Cardiac muscle cell (in vitro differentiated cells and primary cell): ENCODE results near the gene CCHCR1. TPM values are rescaled to one million over a fixed set of nuclear protein-coding genes. Genes with fewer than 3 reads are reported as not detected.

Experiments
- DNase-seq, 2 donors: peaks; one replicate each; pipeline versions ENCODE4 v3.0.0 to v3.0.0-alpha.2; 2010 to 2017; ENCODE audit warnings: low read depth in 1 of 2, low spot score in 1 of 2
- H3K27ac ChIP-seq: fragments of 200-600 bp; sonication (generic); 2 replicates; pipeline ENCODE4 v1.5.1; 2016
- H3K27me3 ChIP-seq: fragments of 200-600 bp; sonication (generic); 2 replicates; pipeline ENCODE4 v1.6.0; 2016; ENCODE audit warnings: control low read depth
- H3K36me3 ChIP-seq: fragments of 200-600 bp; sonication (generic); 2 replicates; pipeline ENCODE4 v1.5.1; 2016; ENCODE audit warnings: control low read depth
- H3K4me1 ChIP-seq: fragments of 200-600 bp; sonication (generic); 2 replicates; pipeline ENCODE4 v1.8.1; 2017; ENCODE audit warnings: low read depth, mild to moderate bottlenecking, mixed run types
- H3K4me3 ChIP-seq: fragments of 200-600 bp; sonication (generic); 2 replicates; pipeline ENCODE4 v1.5.1; 2016; ENCODE audit warnings: mild to moderate bottlenecking
- H3K9me3 ChIP-seq: fragments of 200-600 bp; sonication (generic); 2 replicates; pipeline ENCODE4 v1.5.1; 2017; ENCODE audit warnings: low read depth, mild to moderate bottlenecking, control low read depth
- polyA plus RNA-seq: library from polyadenylated mRNA; unstranded; fragments of >200 nt; fragmentation: Nextera tagmentation; extraction: Ambion mirVana; gene quantifications from 2 replicates; pipeline ENCODE4 v1.2.1, GENCODE V29; 2016
- total RNA-seq: library from RNA; depleted of rRNA; stranded (reverse); fragments of >200 nt; gene quantifications from 2 replicates; pipeline ENCODE4 v1.2.3, GENCODE V29; 2016
- TF ChIP-seq, protein P1 (sequence below): IDR thresholded peaks from 2 replicates; pipeline ENCODE4 v1.5.1; 2012; ENCODE audit warnings: low read depth, mild to moderate bottlenecking, low read length

CCHCR1 gene
- total and polyA plus RNA-seq, 2 experiments from 2014 or later: 29.1 to 55.5 TPM

DNA sequence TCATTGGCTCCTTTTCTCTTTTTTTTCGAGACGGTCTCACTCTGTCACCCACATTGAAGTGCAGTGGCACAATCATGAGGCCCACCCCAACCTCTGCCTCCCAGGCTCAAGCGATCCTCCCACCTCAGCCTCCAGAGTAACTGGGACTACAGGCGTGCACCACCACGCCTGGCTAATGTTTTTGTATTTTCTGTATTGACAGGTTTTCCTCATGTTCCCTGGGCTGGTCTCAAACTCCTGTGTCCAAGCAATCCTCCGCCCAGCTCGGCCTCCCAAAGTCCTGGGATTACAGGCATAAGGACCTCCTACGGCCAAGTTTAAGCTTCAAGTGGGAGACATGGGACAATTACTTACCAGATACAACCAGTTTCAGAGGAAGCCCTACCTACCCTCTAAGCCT lies 22.3 kb upstream of the CCHCR1 start:
- H3K4me3 ChIP-seq: no peak overlapping the region
- H3K4me1 ChIP-seq: no peaks in the 10 kb centered on the region
- no peaks in the 10 kb centered on the region for H3K36me3 ChIP-seq
- H3K27ac ChIP-seq: no peak overlapping the region
- H3K27me3 ChIP-seq: no peaks in the 10 kb centered on the region
- H3K9me3 ChIP-seq: no peaks in the 10 kb centered on the region
- DNase-seq: no peak
- TF ChIP-seq, protein P1, sequence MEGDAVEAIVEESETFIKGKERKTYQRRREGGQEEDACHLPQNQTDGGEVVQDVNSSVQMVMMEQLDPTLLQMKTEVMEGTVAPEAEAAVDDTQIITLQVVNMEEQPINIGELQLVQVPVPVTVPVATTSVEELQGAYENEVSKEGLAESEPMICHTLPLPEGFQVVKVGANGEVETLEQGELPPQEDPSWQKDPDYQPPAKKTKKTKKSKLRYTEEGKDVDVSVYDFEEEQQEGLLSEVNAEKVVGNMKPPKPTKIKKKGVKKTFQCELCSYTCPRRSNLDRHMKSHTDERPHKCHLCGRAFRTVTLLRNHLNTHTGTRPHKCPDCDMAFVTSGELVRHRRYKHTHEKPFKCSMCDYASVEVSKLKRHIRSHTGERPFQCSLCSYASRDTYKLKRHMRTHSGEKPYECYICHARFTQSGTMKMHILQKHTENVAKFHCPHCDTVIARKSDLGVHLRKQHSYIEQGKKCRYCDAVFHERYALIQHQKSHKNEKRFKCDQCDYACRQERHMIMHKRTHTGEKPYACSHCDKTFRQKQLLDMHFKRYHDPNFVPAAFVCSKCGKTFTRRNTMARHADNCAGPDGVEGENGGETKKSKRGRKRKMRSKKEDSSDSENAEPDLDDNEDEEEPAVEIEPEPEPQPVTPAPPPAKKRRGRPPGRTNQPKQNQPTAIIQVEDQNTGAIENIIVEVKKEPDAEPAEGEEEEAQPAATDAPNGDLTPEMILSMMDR: no peak

DNA sequence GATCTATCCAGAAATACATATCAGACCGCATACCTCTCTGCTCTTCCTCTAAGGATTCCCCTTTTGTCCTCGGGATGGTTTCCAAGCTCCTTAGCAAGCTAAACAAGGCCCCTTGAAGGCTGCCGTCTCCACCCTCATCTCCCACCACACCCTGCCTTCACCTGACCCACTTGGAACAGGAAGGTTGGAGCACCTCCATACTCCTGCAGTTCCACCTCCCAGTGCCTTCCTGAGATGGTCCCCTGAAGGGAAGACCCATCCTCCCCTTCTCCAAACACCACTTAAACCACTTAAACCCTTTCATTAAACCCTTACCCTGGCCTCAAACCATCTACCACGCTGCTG lies 21.4 kb upstream of the CCHCR1 start:
- H3K9me3 ChIP-seq: no peaks in the 10 kb centered on the region
- no peak overlapping the region for H3K4me3 ChIP-seq
- H3K36me3 ChIP-seq: no peaks in the 10 kb centered on the region
- TF ChIP-seq, protein P1: no peak
- no peaks in the 10 kb centered on the region for H3K27me3 ChIP-seq
- no peaks in the 10 kb centered on the region for H3K4me1 ChIP-seq
- DNase-seq: no peak
- no peak overlapping the region for H3K27ac ChIP-seq

DNA sequence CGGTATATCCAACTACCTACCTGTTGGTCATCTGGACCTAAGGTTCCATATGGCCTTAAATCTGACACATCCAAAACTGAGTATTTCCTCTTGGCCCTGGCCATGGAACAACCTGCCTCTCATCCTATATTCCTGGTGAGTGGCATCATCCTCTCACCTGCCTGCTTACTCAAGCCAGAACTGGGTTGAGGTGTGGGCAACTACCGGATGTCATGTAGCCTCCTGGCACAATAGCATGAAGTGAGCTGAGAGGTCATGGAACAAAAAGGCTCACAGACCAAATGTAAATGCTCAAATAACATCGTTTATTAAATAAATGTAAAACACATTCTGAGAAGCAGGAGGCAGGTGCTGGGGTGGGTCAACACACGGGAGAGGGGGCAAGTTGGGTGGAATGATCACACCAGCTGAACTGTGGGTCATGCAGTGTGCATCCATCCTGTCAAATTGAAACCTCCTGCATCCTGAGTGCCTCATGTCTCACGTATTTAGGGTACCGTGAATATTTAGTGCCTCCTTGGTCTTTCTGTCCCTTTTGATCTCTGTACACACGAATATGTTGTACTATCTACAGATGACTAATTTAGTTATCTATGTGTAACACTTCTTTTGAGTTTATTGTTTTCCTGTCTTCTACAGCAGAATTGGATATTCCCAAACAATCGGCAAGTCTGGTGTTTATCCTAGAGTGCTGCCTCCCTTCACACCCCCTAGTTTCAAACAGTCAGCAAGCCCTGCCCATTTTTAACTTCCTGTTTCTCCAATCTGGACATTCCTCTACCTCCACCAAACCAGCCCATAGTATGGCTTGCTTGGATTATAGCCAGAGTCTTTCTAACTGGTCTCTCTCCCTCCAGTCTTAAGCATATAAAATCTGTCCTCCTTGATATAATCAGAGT lies 20.8 kb upstream of the CCHCR1 start:
- Histone ChIP-seq H3K9me3 (no peaks in the 10 kb centered on the region), H3K36me3 (no peaks in the 10 kb centered on the region), H3K4me1 (no peaks in the 10 kb centered on the region), H3K4me3 (no peak overlapping the region), H3K27me3 (no peaks in the 10 kb centered on the region), H3K27ac (no peak overlapping the region)
- TF ChIP-seq, protein P1: no peak
- peak in 1 of 2 donors; percentile 57 for DNase-seq

DNA sequence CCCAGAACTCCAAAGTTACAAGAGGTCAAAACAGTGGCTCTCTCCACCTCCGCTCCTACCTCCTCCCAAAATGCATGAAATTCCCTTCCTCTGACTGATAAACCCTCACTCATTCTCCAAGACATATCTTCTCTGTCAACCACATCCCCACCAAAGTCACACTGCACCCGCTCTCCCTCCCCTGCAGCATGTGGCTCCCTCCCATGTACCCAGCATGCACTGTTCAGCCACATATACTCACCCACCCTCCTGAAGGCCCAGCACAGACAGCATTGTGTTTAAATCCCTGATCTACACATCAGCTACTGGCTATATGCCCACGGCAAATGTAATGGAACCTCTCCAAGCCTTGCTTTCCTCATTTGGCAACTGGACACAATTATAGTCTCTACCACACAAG lies 18.4 kb upstream of the CCHCR1 start:
- Histone ChIP-seq H3K9me3 (no peaks in the 10 kb centered on the region), H3K27ac (no peak overlapping the region), H3K4me3 (no peak overlapping the region), H3K4me1 (no peaks in the 10 kb centered on the region), H3K36me3 (no peaks in the 10 kb centered on the region), H3K27me3 (no peaks in the 10 kb centered on the region)
- peak in 1 of 2 donors; percentile 69 for DNase-seq
- TF ChIP-seq, protein P1: no peak

DNA sequence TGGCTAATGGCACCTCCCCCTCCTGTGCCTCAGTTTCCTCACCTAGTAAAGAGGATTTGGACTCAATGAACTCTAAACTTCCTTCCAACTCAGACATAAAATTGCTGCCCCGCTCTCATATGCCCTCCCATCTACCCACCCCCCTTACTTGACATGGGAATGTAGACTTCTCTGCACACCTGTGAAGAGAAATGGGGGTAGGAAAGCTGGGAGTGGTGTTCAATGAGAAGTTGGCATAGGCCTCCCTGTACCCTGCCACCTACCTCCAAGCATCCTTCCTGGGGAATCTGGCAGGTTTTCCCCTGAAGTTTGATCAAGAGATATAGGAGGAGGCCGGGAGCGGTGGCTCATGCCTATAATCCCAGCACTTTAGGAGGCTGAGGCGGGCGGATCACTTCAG lies 16.8 kb upstream of the CCHCR1 start:
- TF ChIP-seq, protein P1: no peak
- DNase-seq: no peak
- Histone ChIP-seq H3K4me1 (no peaks in the 10 kb centered on the region), H3K27ac (no peak overlapping the region), H3K9me3 (no peaks in the 10 kb centered on the region), H3K27me3 (peaks cover 11% of the 10 kb centered on the region), H3K36me3 (no peaks in the 10 kb centered on the region), H3K4me3 (no peak overlapping the region)
